Dermis blood vessel endothelial cell (primary cell): ENCODE data around the gene AQP9. TPM values are rescaled to one million over a fixed set of nuclear protein-coding genes. Genes with fewer than 3 reads are reported as not detected.
"Not testable (repeated sequence)": the region's sequence is repeated elsewhere in the genome, so short reads cannot be mapped to it uniquely, and the experiment has no call there.

Experiments
- DNase-seq: peaks from one replicate; pipeline ENCODE4 v3.0.0; 2010
- total RNA-seq: library from RNA; depleted of rRNA; stranded (reverse); fragments of >200 nt; gene quantifications from 2 replicates; pipeline ENCODE4 v1.2.3, GENCODE V29; 2014

The AQP9 gene
- total RNA-seq, result under 0.01 TPM in 1 of 2 replicates, not detected in the other

- no peak for DNase-seq
These were observed at the start of gene AQP9 for GRCh38 chr15:58138106-58138505. TSS of gene AQP9 (plus strand) at chr15:58138381. CDS start at chr15:58138566, 185 bp downstream.

- DNase-seq, result no peak
These were observed 42.8 kb upstream of the AQP9 start for GRCh38 chr15:58095415-58095814.

- DNase-seq, result no peak
These were observed 41.6 kb upstream of the AQP9 start for GRCh38 chr15:58096529-58097084.

- DNase-seq, result no peak
These were observed 34.7 kb upstream of the AQP9 start for GRCh38 chr15:58103482-58103881.

GRCh38 chr15:58108117-58108516 is 30.1 kb upstream of the AQP9 start:
- no peak for DNase-seq

GRCh38 chr15:58109419-58109818 is 28.8 kb upstream of the AQP9 start:
- no peak for DNase-seq

- peak; percentile 12 for DNase-seq
These were observed 27.0 kb upstream of the AQP9 start for GRCh38 chr15:58110999-58111717.

GRCh38 chr15:58111718-58112104 is 26.5 kb upstream of the AQP9 start:
- DNase-seq, result no peak

- not testable (repeated sequence) for DNase-seq
These were observed 24.8 kb upstream of the AQP9 start for GRCh38 chr15:58113358-58113757.

- DNase-seq, result no peak
These were observed 23.8 kb upstream of the AQP9 start for GRCh38 chr15:58114388-58114787.

- no peak for DNase-seq
These were observed 23.4 kb upstream of the AQP9 start for GRCh38 chr15:58114812-58115211.

GRCh38 chr15:58115692-58116091 is 22.5 kb upstream of the AQP9 start:
- DNase-seq, result peak; percentile 47

GRCh38 chr15:58117619-58118018 is 20.6 kb upstream of the AQP9 start:
- DNase-seq, result no peak

- DNase-seq, result no peak
These were observed 19.9 kb upstream of the AQP9 start for GRCh38 chr15:58118272-58118671.

GRCh38 chr15:58119016-58119415 is 19.2 kb upstream of the AQP9 start:
- DNase-seq, result no peak

GRCh38 chr15:58124585-58124984 is 13.6 kb upstream of the AQP9 start:
- DNase-seq, result no peak

GRCh38 chr15:58125333-58125732 is 12.8 kb upstream of the AQP9 start:
- DNase-seq, result no peak

- DNase-seq, result no peak
These were observed 3.3 kb upstream of the AQP9 start for GRCh38 chr15:58134886-58135285.

GRCh38 chr15:58135511-58136174 is 2.5 kb upstream of the AQP9 start:
- no peak for DNase-seq

GRCh38 chr15:58136731-58137130 is 1.4 kb upstream of the AQP9 start:
- no peak for DNase-seq

- no peak for DNase-seq
These were observed 495 bp upstream of the AQP9 start for GRCh38 chr15:58137686-58138085.

- DNase-seq, result no peak
These were observed 1.3 kb downstream of the AQP9 start for GRCh38 chr15:58139276-58139988.

- DNase-seq, result no peak
These were observed 1.9 kb downstream of the AQP9 start for GRCh38 chr15:58139989-58140522.
